ENCODE results near the gene DHX8.

GRCh38 chr17:43531955-43532354 is 48.2 kb downstream of the DHX8 start:
- TF ChIP-seq CTCF (IDR thresholded peaks at IDR 0.05), result no peak
- TF ChIP-seq POLR2AphosphoS5 (IDR thresholded peaks at IDR 0.05), result no peak
- no peak for TF ChIP-seq POLR2A (IDR thresholded peaks at IDR 0.05)

All from transverse colon (tissue), 4 donors.